Measurements from ENCODE around the gene CNTNAP2. TPM values are rescaled to one million over a fixed set of nuclear protein-coding genes. Genes with fewer than 3 reads are reported as not detected.

CNTNAP2 gene
- total and polyA plus RNA-seq, 2 experiments from 2014 or later: not detected

GRCh38 chr7:146781352-146782116 is 664.9 kb downstream of the CNTNAP2 start:
- no peak for DNase-seq
- no peak overlapping the region for H2AFZ ChIP-seq
- H3K9me2 ChIP-seq (ENCODE audit: insufficient read depth): no peaks in the 10 kb centered on the region
- H3K9me3 ChIP-seq (ENCODE audit: low read depth): no peaks in the 10 kb centered on the region
- no peak overlapping the region for H3K27ac ChIP-seq
- no peaks in the 10 kb centered on the region for H3K27me3 ChIP-seq (replicated peaks; ENCODE audit: insufficient read depth)
- H3K9ac ChIP-seq: no peak overlapping the region
- no peak overlapping the region for H3K4me3 ChIP-seq
- TF ChIP-seq EZH2 (IDR thresholded peaks at IDR 0.05; ENCODE audit: insufficient read depth, poor library complexity, severe bottlenecking): no peak
- TF ChIP-seq EZH2phosphoT487 (IDR thresholded peaks at IDR 0.05; ENCODE audit: insufficient read depth, low read depth): no peak
- no peaks in the 10 kb centered on the region for H3F3A ChIP-seq (ENCODE audit: insufficient read depth)
- H4K20me1 ChIP-seq (ENCODE audit: insufficient read depth): no peaks in the 10 kb centered on the region
- H3K79me2 ChIP-seq (ENCODE audit: insufficient read depth): no peaks in the 10 kb centered on the region
- in situ Hi-C loops (cut with MboI): no loop called here
- no peaks in the 10 kb centered on the region for H3K4me1 ChIP-seq (ENCODE audit: insufficient read depth)
- 45 to 46% methylated on average over 12 of the region's 12 CpGs for WGBS, 2 experiments (ENCODE audit: low coverage in 1 of 2, low lambda C conversion rate in 2 of 2, missing lambda C conversion rate in 2 of 2)
- H3K36me3 ChIP-seq (ENCODE audit: low read depth): no peaks in the 10 kb centered on the region
- no peak overlapping the region for H3K4me2 ChIP-seq (ENCODE audit: unreplicated experiment)

GRCh38 chr7:146787266-146787665 is 670.7 kb downstream of the CNTNAP2 start:
- Histone ChIP-seq H3K79me2 (ENCODE audit: insufficient read depth) (no peaks in the 10 kb centered on the region), H3F3A (ENCODE audit: insufficient read depth) (no peaks in the 10 kb centered on the region), H3K9ac (no peak overlapping the region), H3K4me1 (ENCODE audit: insufficient read depth) (no peaks in the 10 kb centered on the region), H3K27ac (no peak overlapping the region), H3K36me3 (ENCODE audit: low read depth) (no peaks in the 10 kb centered on the region), H4K20me1 (ENCODE audit: insufficient read depth) (no peaks in the 10 kb centered on the region), H3K4me3 (no peak overlapping the region), H3K9me2 (ENCODE audit: insufficient read depth) (no peaks in the 10 kb centered on the region), H3K4me2 (ENCODE audit: unreplicated experiment) (no peak overlapping the region), H3K9me3 (ENCODE audit: low read depth) (no peaks in the 10 kb centered on the region), H3K27me3 (replicated peaks; ENCODE audit: insufficient read depth) (no peaks in the 10 kb centered on the region), H2AFZ (no peak overlapping the region)
- in situ Hi-C loops (cut with MboI): no loop called here
- TF ChIP-seq EZH2phosphoT487 (IDR thresholded peaks at IDR 0.05; ENCODE audit: insufficient read depth, low read depth): no peak
- TF ChIP-seq EZH2 (IDR thresholded peaks at IDR 0.05; ENCODE audit: insufficient read depth, poor library complexity, severe bottlenecking): no peak
- WGBS, 2 experiments (ENCODE audit: low coverage in 1 of 2, low lambda C conversion rate in 2 of 2, missing lambda C conversion rate in 2 of 2): 55 to 57% methylated on average over 18 of the region's 18 CpGs
- no peak for DNase-seq

- no peak overlapping the region for H3K9ac ChIP-seq
- no peaks in the 10 kb centered on the region for H3F3A ChIP-seq (ENCODE audit: insufficient read depth)
- no peak overlapping the region for H3K27ac ChIP-seq
- WGBS, 2 experiments (ENCODE audit: low coverage in 1 of 2, low lambda C conversion rate in 2 of 2, missing lambda C conversion rate in 2 of 2): 40 to 58% methylated on average over 15 of the region's 15 CpGs
- H3K9me2 ChIP-seq (ENCODE audit: insufficient read depth): no peaks in the 10 kb centered on the region
- no peaks in the 10 kb centered on the region for H4K20me1 ChIP-seq (ENCODE audit: insufficient read depth)
- no peaks in the 10 kb centered on the region for H3K36me3 ChIP-seq (ENCODE audit: low read depth)
- H3K79me2 ChIP-seq (ENCODE audit: insufficient read depth): no peaks in the 10 kb centered on the region
- H3K4me2 ChIP-seq (ENCODE audit: unreplicated experiment): no peak overlapping the region
- no peaks in the 10 kb centered on the region for H3K9me3 ChIP-seq (ENCODE audit: low read depth)
- no peak for DNase-seq
- no peak overlapping the region for H3K4me3 ChIP-seq
- H3K4me1 ChIP-seq (ENCODE audit: insufficient read depth): no peaks in the 10 kb centered on the region
- no peak overlapping the region for H2AFZ ChIP-seq
- in situ Hi-C loops (cut with MboI): no loop called here
- TF ChIP-seq EZH2 (IDR thresholded peaks at IDR 0.05; ENCODE audit: insufficient read depth, poor library complexity, severe bottlenecking) (no peak), EZH2phosphoT487 (IDR thresholded peaks at IDR 0.05; ENCODE audit: insufficient read depth, low read depth) (no peak)
- H3K27me3 ChIP-seq (replicated peaks; ENCODE audit: insufficient read depth): no peaks in the 10 kb centered on the region
Measured at GRCh38 chr7:146788008-146788407, 671.4 kb downstream of the CNTNAP2 start.

GRCh38 chr7:146791344-146792285 is 675.0 kb downstream of the CNTNAP2 start:
- TF ChIP-seq EZH2phosphoT487 (IDR thresholded peaks at IDR 0.05; ENCODE audit: insufficient read depth, low read depth) (no peak), EZH2 (IDR thresholded peaks at IDR 0.05; ENCODE audit: insufficient read depth, poor library complexity, severe bottlenecking) (no peak)
- Histone ChIP-seq H3K36me3 (ENCODE audit: low read depth) (no peaks in the 10 kb centered on the region), H3K27ac (no peak overlapping the region), H3K9ac (no peak overlapping the region), H3K4me2 (ENCODE audit: unreplicated experiment) (no peak overlapping the region), H3K79me2 (ENCODE audit: insufficient read depth) (no peaks in the 10 kb centered on the region), H3K9me3 (ENCODE audit: low read depth) (no peaks in the 10 kb centered on the region), H3F3A (ENCODE audit: insufficient read depth) (no peaks in the 10 kb centered on the region), H4K20me1 (ENCODE audit: insufficient read depth) (no peaks in the 10 kb centered on the region), H2AFZ (no peak overlapping the region), H3K27me3 (replicated peaks; ENCODE audit: insufficient read depth) (no peaks in the 10 kb centered on the region), H3K4me1 (ENCODE audit: insufficient read depth) (no peaks in the 10 kb centered on the region), H3K4me3 (no peak overlapping the region), H3K9me2 (ENCODE audit: insufficient read depth) (no peaks in the 10 kb centered on the region)
- WGBS, 2 experiments (ENCODE audit: low coverage in 1 of 2, low lambda C conversion rate in 2 of 2, missing lambda C conversion rate in 2 of 2): 13 to 19% methylated on average over 7 of the region's 7 CpGs
- in situ Hi-C loops (cut with MboI): no loop called here
- DNase-seq: no peak

Measured in GM23248 (cell line).